Right renal cortex interstitium (tissue), 3 donors: ENCODE results near the gene P2RY11. TPM values are rescaled to one million over a fixed set of nuclear protein-coding genes. Genes with fewer than 3 reads are reported as not detected.

Experiments
- DNase-seq, 3 donors: peaks; one replicate each; pipeline ENCODE4 v3.0.0-alpha.2; 2013; ENCODE audit warnings: low read depth in 3 of 3, low spot score in 2 of 3
- polyA plus RNA-seq, 3 donors: library from polyadenylated mRNA; unstranded; fragments of 120-200 nt; gene quantifications; one replicate each; pipeline ENCODE4 v1.2.1, GENCODE V29; 2013; ENCODE audit not compliant: insufficient read length in 3 of 3

P2RY11 gene
- polyA plus RNA-seq: 10 to 100 TPM in 2 of 3 donors, 1 to 10 TPM in 1; 8.9 to 11.6 (median 10.5) TPM

GRCh38 chr19:10111405-10111811 is at the start of gene P2RY11:
P2RY11 (plus strand) TSS chr19:10111693; CDS start chr19:10111722, 29 bp downstream.
- no peak for DNase-seq

GRCh38 chr19:10061717-10062310 is 49.7 kb upstream of the P2RY11 start:
- DNase-seq: no peak

GRCh38 chr19:10068205-10068604 is 43.3 kb upstream of the P2RY11 start:
- no peak for DNase-seq

GRCh38 chr19:10069046-10069445 is 42.4 kb upstream of the P2RY11 start:
- no peak for DNase-seq

GRCh38 chr19:10070730-10071446 is 40.6 kb upstream of the P2RY11 start:
- DNase-seq: no peak

GRCh38 chr19:10074153-10074552 is 37.3 kb upstream of the P2RY11 start:
- DNase-seq: no peak

GRCh38 chr19:10076535-10076934 is 35.0 kb upstream of the P2RY11 start:
- DNase-seq: no peak

- no peak for DNase-seq
These were observed 33.2 kb upstream of the P2RY11 start for GRCh38 chr19:10078329-10078728.

- no peak for DNase-seq
These were observed 32.5 kb upstream of the P2RY11 start for GRCh38 chr19:10079031-10079453.

GRCh38 chr19:10083911-10084310 is 27.6 kb upstream of the P2RY11 start:
- no peak for DNase-seq

- DNase-seq: no peak
These were observed 26.7 kb upstream of the P2RY11 start for GRCh38 chr19:10084803-10085202.

GRCh38 chr19:10085641-10086590 is 25.6 kb upstream of the P2RY11 start, which contains the start of gene SHFL:
SHFL (plus strand) TSS chr19:10086317; CDS start chr19:10086428, 111 bp downstream.
- no peak for DNase-seq

- DNase-seq: no peak
These were observed 24.8 kb upstream of the P2RY11 start for GRCh38 chr19:10086591-10087192.

GRCh38 chr19:10087296-10088061 is 24.0 kb upstream of the P2RY11 start:
- DNase-seq: no peak

GRCh38 chr19:10088949-10089554 is 22.4 kb upstream of the P2RY11 start:
- no peak for DNase-seq

GRCh38 chr19:10089801-10090375 is 21.6 kb upstream of the P2RY11 start:
- no peak for DNase-seq

GRCh38 chr19:10091370-10091687 is 20.2 kb upstream of the P2RY11 start:
- no peak for DNase-seq

GRCh38 chr19:10091895-10092641 is 19.4 kb upstream of the P2RY11 start:
- DNase-seq: no peak
